Neural cell (in vitro differentiated cells): ENCODE measurements around the gene DOK6. TPM values are rescaled to one million over a fixed set of nuclear protein-coding genes. Genes with fewer than 3 reads are reported as not detected.

ENCODE experiments used
- H2AFZ ChIP-seq: fragments of 200-600, 300-800 bp; sonication (generic), shearing (Covaris generic); 2 replicates; pipeline ENCODE4 v1.6.0; 2014; ENCODE audit warnings: low read depth, mild to moderate bottlenecking, antibody characterized with exemption, low read length, moderate library complexity
- H3F3A ChIP-seq: fragments of 200-600 bp; shearing (Covaris generic); 2 replicates; pipeline ENCODE4 v1.6.1; 2016; ENCODE audit warnings: mild to moderate bottlenecking, moderate library complexity, mixed read lengths, antibody characterized with exemption, low read length; ENCODE audit not compliant: insufficient read depth, poor library complexity, severe bottlenecking
- H3K27ac ChIP-seq: fragments of 200-600, 300-800 bp; sonication (generic), shearing (Covaris generic); 2 replicates; pipeline ENCODE4 v1.5.1; 2014; ENCODE audit warnings: mild to moderate bottlenecking, low read length, moderate library complexity
- H3K27me3 ChIP-seq: fragments of 300-800, 200-600 bp; sonication (generic), shearing (Covaris generic); 2 replicates; pipeline ENCODE4 v1.6.0; 2014; ENCODE audit warnings: mild to moderate bottlenecking, low read depth, low read length, moderate library complexity; ENCODE audit not compliant: insufficient read depth
- H3K36me3 ChIP-seq: fragments of 300-800, 200-600 bp; sonication (generic), shearing (Covaris generic); 2 replicates; pipeline ENCODE4 v1.5.1; 2014; ENCODE audit warnings: mild to moderate bottlenecking, antibody characterized with exemption, low read length, moderate library complexity; ENCODE audit not compliant: insufficient read depth
- H3K4me2 ChIP-seq: fragments of 300-800, 200-600 bp; sonication (generic), shearing (Covaris generic); 2 replicates; pipeline ENCODE4 v1.6.0; 2014; ENCODE audit warnings: mild to moderate bottlenecking, low read length
- H3K4me3 ChIP-seq: fragments of 300-800, 200-600 bp; sonication (generic), shearing (Covaris generic); 2 replicates; pipeline ENCODE4 v1.5.1; 2014; ENCODE audit warnings: mild to moderate bottlenecking, low read length, moderate library complexity
- H3K79me2 ChIP-seq: fragments of 200-600 bp; shearing (Covaris generic); replicated peaks from 2 replicates; pipeline ENCODE4 v1.6.0; 2014; ENCODE audit warnings: mild to moderate bottlenecking, low read length, moderate library complexity; ENCODE audit not compliant: insufficient read depth
- H3K9ac ChIP-seq: fragments of 300-800, 200-600 bp; sonication (generic), shearing (Covaris generic); 2 replicates; pipeline ENCODE4 v1.6.1; 2016; ENCODE audit warnings: mild to moderate bottlenecking, low read length, mixed read lengths
- H3K9me2 ChIP-seq: fragments of 200-600 bp; shearing (Covaris generic); 2 replicates; pipeline ENCODE4 v1.6.1; 2016; ENCODE audit warnings: mild to moderate bottlenecking, low read length, mixed read lengths; ENCODE audit not compliant: insufficient read depth
- H3K9me3 ChIP-seq: fragments of 200-600, 300-800 bp; sonication (generic), shearing (Covaris generic); 2 replicates; pipeline ENCODE4 v1.6.1; 2016; ENCODE audit warnings: mild to moderate bottlenecking, mixed run types, low read length, moderate library complexity, mixed read lengths
- H4K20me1 ChIP-seq: fragments of 200-600 bp; shearing (Covaris generic); 2 replicates; pipeline ENCODE4 v1.6.1; 2016; ENCODE audit warnings: mild to moderate bottlenecking, mixed run types; ENCODE audit not compliant: insufficient read depth
- CTCF ChIP-seq: fragments of 450-650 bp; IDR thresholded peaks from 2 replicates; pipeline ENCODE4 v1.5.1; 2014; ENCODE audit warnings: antibody characterized with exemption, mild to moderate bottlenecking, moderate library complexity; ENCODE audit not compliant: poor library complexity, severe bottlenecking
- EP300 ChIP-seq: fragments of 450-650 bp; conservative IDR thresholded peaks from 2 replicates; pipeline ENCODE4 v1.6.1; 2014; ENCODE audit warnings: antibody characterized with exemption, mild to moderate bottlenecking, moderate library complexity; ENCODE audit not compliant: poor library complexity, severe bottlenecking
- EZH2 ChIP-seq: fragments of 200-600, 300-800 bp; shearing (Covaris generic), sonication (generic); IDR thresholded peaks from 2 replicates; pipeline ENCODE4 v1.6.1; 2014; ENCODE audit warnings: antibody characterized with exemption, low read length, borderline replicate concordance, mild to moderate bottlenecking; ENCODE audit not compliant: insufficient read depth, poor library complexity, severe bottlenecking
- MXI1 ChIP-seq: fragments of 450-650 bp; conservative IDR thresholded peaks from 2 replicates; pipeline ENCODE4 v1.6.1; 2014; ENCODE audit warnings: antibody characterized with exemption, mild to moderate bottlenecking; ENCODE audit not compliant: poor library complexity, severe bottlenecking
- POLR2AphosphoS5 ChIP-seq: IDR thresholded peaks from 2 replicates; pipeline ENCODE4 v1.6.1; 2012
- RAD21 ChIP-seq: fragments of 450-650 bp; conservative IDR thresholded peaks from 2 replicates; pipeline ENCODE4 v1.6.1; 2014; ENCODE audit warnings: antibody characterized with exemption, mild to moderate bottlenecking, moderate library complexity
- REST ChIP-seq: IDR thresholded peaks from 2 replicates; pipeline ENCODE4 v1.6.1; 2012; ENCODE audit warnings: borderline replicate concordance
- SMC3 ChIP-seq: fragments of 450-650 bp; conservative IDR thresholded peaks from 2 replicates; pipeline ENCODE4 v1.6.1; 2014; ENCODE audit warnings: antibody characterized with exemption, mild to moderate bottlenecking, moderate library complexity; ENCODE audit not compliant: poor library complexity
- TAF1 ChIP-seq: IDR thresholded peaks from 2 replicates; pipeline ENCODE4 v1.6.1; 2012; ENCODE audit warnings: low read depth
- polyA plus RNA-seq: library from polyadenylated mRNA; depleted of rRNA; stranded (reverse); fragments of >200 nt; gene quantifications from 2 replicates; pipeline ENCODE4 v1.2.3, GENCODE V29; 2014

The DOK6 gene
- polyA plus RNA-seq, 1 donor from 2014 or later = 9.7 TPM

- Histone ChIP-seq H3K9ac (no peak overlapping the region), H2AFZ (no peak overlapping the region), H3F3A (no peaks in the 10 kb centered on the region), H3K9me2 (no peaks in the 10 kb centered on the region), H4K20me1 (no peaks in the 10 kb centered on the region), H3K36me3 (no peaks in the 10 kb centered on the region), H3K4me2 (no peak overlapping the region), H3K79me2 (no peaks in the 10 kb centered on the region), H3K27me3 (no peaks in the 10 kb centered on the region), H3K9me3 (peaks cover 4% of the 10 kb centered on the region), H3K4me3 (no peak overlapping the region), H3K27ac (no peak overlapping the region)
- TF ChIP-seq REST (no peak), EZH2 (no peak), CTCF (no peak), SMC3 (no peak), MXI1 (no peak), POLR2AphosphoS5 (no peak), TAF1 (no peak)
Observed at GRCh38 chr18:69599377-69599776, 198.7 kb downstream of the DOK6 start.

GRCh38 chr18:69612242-69612641, 211.6 kb downstream of the DOK6 start:
- Histone ChIP-seq H3K27me3 (no peaks in the 10 kb centered on the region), H4K20me1 (no peaks in the 10 kb centered on the region), H2AFZ (no peak overlapping the region), H3K9me3 (no peaks in the 10 kb centered on the region), H3K4me3 (no peak overlapping the region), H3K79me2 (no peaks in the 10 kb centered on the region), H3K9me2 (no peaks in the 10 kb centered on the region), H3F3A (no peaks in the 10 kb centered on the region), H3K27ac (no peak overlapping the region), H3K4me2 (no peak overlapping the region), H3K9ac (no peak overlapping the region), H3K36me3 (no peaks in the 10 kb centered on the region)
- no peak for TF ChIP-seq TAF1
- no peak for TF ChIP-seq EP300
- TF ChIP-seq RAD21 = no peak
- TF ChIP-seq POLR2AphosphoS5 = no peak
- TF ChIP-seq MXI1 = no peak
- no peak for TF ChIP-seq REST
- no peak for TF ChIP-seq EZH2
- TF ChIP-seq CTCF = no peak
- no peak for TF ChIP-seq SMC3
